AG10803 (cell line): ENCODE results near the gene NUP85.

Experiments
- DNase-seq: peaks from one replicate; pipeline ENCODE4 v3.0.0; 2010; ENCODE audit warnings: low read depth
- H3K4me3 ChIP-seq: 2 replicates; pipeline ENCODE4 v1.5.1; 2011; ENCODE audit warnings: mild to moderate bottlenecking, low read length, control low read depth
- TF ChIP-seq, protein P1 (sequence below): conservative IDR thresholded peaks from 2 replicates; pipeline ENCODE4 v1.5.1; 2011; ENCODE audit warnings: mild to moderate bottlenecking, low read length, control low read depth, inconsistent platforms

The NUP85 gene

DNA sequence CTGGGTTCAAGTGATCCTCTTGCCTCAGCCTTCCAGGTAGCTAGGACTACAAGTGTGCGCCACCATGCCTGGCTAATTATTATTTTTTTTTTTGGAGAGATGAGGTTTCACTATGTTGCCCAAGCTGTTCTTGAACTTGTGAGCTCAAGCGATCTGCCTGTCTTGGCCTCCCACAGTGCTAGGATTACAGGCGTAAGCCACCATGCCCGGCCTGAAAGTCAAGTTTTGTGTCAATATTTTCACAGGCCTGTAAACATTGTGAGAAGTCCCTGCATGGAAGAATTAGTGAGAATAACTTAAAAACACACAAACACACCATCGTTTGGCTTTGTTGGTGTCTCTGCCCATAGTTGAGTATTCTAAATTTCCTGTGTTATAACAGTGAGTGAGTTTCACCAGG, 22.2 kb downstream of the NUP85 start:
- TF ChIP-seq, protein P1, sequence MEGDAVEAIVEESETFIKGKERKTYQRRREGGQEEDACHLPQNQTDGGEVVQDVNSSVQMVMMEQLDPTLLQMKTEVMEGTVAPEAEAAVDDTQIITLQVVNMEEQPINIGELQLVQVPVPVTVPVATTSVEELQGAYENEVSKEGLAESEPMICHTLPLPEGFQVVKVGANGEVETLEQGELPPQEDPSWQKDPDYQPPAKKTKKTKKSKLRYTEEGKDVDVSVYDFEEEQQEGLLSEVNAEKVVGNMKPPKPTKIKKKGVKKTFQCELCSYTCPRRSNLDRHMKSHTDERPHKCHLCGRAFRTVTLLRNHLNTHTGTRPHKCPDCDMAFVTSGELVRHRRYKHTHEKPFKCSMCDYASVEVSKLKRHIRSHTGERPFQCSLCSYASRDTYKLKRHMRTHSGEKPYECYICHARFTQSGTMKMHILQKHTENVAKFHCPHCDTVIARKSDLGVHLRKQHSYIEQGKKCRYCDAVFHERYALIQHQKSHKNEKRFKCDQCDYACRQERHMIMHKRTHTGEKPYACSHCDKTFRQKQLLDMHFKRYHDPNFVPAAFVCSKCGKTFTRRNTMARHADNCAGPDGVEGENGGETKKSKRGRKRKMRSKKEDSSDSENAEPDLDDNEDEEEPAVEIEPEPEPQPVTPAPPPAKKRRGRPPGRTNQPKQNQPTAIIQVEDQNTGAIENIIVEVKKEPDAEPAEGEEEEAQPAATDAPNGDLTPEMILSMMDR = no peak
- H3K4me3 ChIP-seq = no peak overlapping the region
- no peak for DNase-seq

DNA sequence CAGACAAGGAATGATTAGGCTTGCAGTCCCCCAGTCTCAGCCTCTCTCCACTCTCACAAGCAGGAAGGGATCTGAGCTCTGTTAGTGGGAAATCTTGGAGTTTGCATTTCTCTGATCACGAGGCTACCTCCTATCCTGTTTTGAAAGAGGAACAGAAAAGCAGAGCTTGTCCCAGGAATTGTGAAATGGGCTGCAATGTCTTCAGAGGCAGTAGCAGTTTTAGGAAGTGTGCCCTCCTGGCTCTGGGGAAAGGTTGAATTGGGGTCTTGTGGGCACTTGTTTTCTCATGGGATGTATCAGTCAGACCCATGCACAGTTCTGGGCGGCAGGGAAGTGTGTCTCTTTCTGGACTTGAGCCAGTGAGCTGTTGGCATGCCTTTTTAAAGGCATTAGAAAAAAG, 22.8 kb downstream of the NUP85 start:
- no peak overlapping the region for H3K4me3 ChIP-seq
- no peak for DNase-seq
- TF ChIP-seq, protein P1 = no peak

- DNase-seq = no peak
- TF ChIP-seq, protein P1 = no peak
- no peak overlapping the region for H3K4me3 ChIP-seq
Measured at GRCh38 chr17:75228847-75229246, 23.4 kb downstream of the NUP85 start.

GRCh38 chr17:75231071-75231470, 25.6 kb downstream of the NUP85 start:
- TF ChIP-seq, protein P1 = no peak
- no peak for DNase-seq
- H3K4me3 ChIP-seq = no peak overlapping the region

DNA sequence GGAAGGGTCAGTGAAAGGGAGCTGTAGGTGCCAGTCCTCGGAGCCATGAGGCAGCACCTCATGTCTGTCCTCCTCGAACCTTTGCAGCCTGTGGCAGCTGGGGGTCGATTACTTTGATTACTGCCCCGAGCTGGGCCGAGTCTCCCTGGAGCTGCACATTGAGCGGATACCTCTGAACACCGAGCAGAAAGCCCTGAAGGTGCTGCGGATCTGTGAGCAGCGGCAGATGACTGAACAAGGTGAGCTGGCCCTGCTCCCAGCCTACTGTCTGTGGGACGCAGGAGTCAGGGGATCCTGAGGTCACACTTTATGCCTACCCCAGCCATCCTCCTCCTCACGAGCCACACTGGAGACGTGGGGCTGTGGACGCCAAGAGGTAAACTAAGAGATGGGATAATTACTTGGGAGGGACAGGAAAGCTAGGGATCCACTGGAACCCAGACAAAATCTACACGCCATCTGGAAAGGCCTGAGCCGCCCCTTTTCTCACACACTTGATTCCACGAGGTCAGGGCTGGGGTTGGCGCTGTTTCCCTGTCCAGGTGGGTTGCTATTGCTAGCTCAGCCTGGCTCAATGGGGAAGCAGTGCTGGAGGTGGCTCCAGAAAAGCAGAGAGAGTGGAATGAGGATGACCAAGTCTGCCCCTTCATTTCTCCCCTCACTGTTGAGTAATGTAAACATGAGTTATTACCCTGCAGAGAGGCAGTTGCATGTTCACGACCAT, 26.4 kb downstream of the NUP85 start:
- TF ChIP-seq, protein P1 = no peak
- no peak for DNase-seq

DNA sequence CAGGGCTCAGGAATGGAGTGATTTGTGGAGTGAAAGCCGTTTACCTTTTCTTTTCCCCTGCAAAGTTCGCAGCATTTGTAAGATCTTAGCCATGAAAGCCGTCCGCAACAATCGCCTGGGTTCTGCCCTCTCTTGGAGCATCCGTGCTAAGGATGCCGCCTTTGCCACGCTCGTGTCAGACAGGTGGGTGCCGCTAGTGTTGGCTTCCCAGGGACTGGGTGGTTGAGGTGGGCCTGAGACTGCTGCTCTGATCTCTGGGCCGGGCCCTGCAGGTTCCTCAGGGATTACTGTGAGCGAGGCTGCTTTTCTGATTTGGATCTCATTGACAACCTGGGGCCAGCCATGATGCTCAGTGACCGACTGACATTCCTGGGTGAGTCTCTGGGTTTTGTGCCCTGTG, 27.3 kb downstream of the NUP85 start:
- DNase-seq = no peak
- TF ChIP-seq, protein P1 = no peak
- H3K4me3 ChIP-seq = no peak overlapping the region

More for the DNA sequence above, 26.4 kb downstream of the NUP85 start:
- H3K4me3 ChIP-seq = no peak overlapping the region

DNA sequence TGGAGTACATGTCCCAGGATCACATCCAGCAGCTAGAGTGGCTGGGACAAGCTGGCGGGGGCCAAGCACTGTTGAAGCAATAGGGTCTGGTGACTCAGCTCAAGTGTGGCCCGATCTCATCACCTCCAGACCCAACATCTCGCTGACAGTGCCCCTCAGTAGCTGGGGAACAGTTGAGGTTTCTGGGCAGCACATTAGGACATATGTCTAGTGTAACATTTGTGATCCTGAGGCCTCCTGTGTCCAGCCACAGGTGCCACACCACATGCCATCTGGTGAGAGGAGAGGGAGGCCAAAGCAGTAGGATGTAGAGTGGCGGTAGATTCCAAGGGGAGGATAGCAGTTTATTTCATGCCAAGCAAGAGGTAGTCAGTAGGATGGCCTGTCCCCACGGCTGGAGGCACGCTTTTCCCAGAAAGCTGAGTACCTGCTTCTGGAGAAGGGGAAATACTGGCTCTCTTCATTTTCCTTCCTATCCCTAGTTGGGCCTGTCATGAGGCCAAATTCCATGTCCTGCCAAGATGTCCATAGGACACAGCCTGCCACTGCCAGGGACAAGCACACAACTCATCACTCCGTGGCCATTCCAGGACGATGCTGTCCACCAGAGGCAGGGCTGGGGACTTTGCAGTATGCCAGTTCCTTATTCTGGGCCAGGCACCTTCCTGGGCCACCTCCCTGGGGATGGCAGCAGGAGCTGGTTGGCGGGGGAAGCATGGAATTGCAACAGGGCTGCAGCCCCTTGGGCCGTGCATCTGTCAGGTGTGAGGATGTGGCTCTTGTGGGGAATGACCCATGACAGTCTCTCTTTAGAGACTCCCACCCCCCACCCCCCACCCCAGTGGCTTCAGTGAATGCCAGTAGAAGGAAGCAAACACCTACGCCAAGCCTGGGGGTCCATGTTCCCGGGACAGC, 31.9 kb downstream of the NUP85 start:
- H3K4me3 ChIP-seq = no peak overlapping the region
- DNase-seq = no peak
- TF ChIP-seq, protein P1 = no peak
